22Rv1 (cell line): ENCODE results near the gene CLMN.

Experiments
- H3K27ac ChIP-seq: fragments of 450-650 bp; 2 replicates; pipeline ENCODE4 v1.5.1; 2017
- CTCF ChIP-seq: fragments of 450-650 bp; IDR thresholded peaks from 2 replicates; pipeline ENCODE4 v1.5.1; 2017; ENCODE audit warnings: mild to moderate bottlenecking
- ZFX ChIP-seq: fragments of 450-650 bp; IDR thresholded peaks from 2 replicates; pipeline ENCODE4 v1.6.1; 2017; ENCODE audit warnings: antibody characterized with exemption, borderline replicate concordance

The CLMN gene

GRCh38 chr14:95313707-95314106 is 6.0 kb downstream of the CLMN start:
- H3K27ac ChIP-seq = peak overlapping the region; percentile 43

GRCh38 chr14:95313190-95313589 is 6.5 kb downstream of the CLMN start:
- TF ChIP-seq ZFX (no peak), CTCF (no peak)

More at GRCh38 chr14:95313707-95314106, 6.0 kb downstream of the CLMN start:
- TF ChIP-seq ZFX = no peak

GRCh38 chr14:95312311-95312710 is 7.4 kb downstream of the CLMN start:
- TF ChIP-seq ZFX (no peak), CTCF (no peak)
- no peak overlapping the region for H3K27ac ChIP-seq

More at GRCh38 chr14:95313190-95313589, 6.5 kb downstream of the CLMN start:
- H3K27ac ChIP-seq = peak overlapping the region; percentile 43

GRCh38 chr14:95311752-95312151 is 8.0 kb downstream of the CLMN start:
- H3K27ac ChIP-seq = no peak overlapping the region
- TF ChIP-seq CTCF (no peak), ZFX (no peak)

- TF ChIP-seq CTCF (no peak), ZFX (no peak)
- H3K27ac ChIP-seq = no peak overlapping the region
Observed at GRCh38 chr14:95310635-95311380, 8.9 kb downstream of the CLMN start.

- TF ChIP-seq CTCF (no peak), ZFX (no peak)
- 0 out of 2 replicates have a peak overlapping the region, but pooled peaks have one; percentile 5 for H3K27ac ChIP-seq
Observed at GRCh38 chr14:95309261-95310051, 10.3 kb downstream of the CLMN start.

- H3K27ac ChIP-seq = 0 out of 2 replicates have a peak overlapping the region, but pooled peaks have one; percentile 12
- TF ChIP-seq ZFX (no peak), CTCF (no peak)
Observed at GRCh38 chr14:95308073-95308472, 11.6 kb downstream of the CLMN start.
